Pulmonary artery endothelial cell (primary cell): ENCODE results near the gene MYO5A. TPM values are rescaled to one million over a fixed set of nuclear protein-coding genes. Genes with fewer than 3 reads are reported as not detected.
"Not testable (repeated sequence)": the region's sequence is repeated elsewhere in the genome, so short reads cannot be mapped to it uniquely, and the experiment has no call there.

Experiments used
- DNase-seq: peaks from one replicate; pipeline ENCODE4 v3.0.0-alpha.2; 2011; ENCODE audit warnings: low read depth, low spot score
- total RNA-seq: library from RNA; depleted of rRNA; stranded (reverse); fragments of >200 nt; gene quantifications from 2 replicates; pipeline ENCODE4 v1.2.3, GENCODE V29; 2014

The MYO5A gene
- total RNA-seq, 1 donor from 2014 or later, result 183 TPM

- DNase-seq, result no peak
Observed at GRCh38 chr15:52288986-52289385, 239.7 kb downstream of the MYO5A start.

DNA sequence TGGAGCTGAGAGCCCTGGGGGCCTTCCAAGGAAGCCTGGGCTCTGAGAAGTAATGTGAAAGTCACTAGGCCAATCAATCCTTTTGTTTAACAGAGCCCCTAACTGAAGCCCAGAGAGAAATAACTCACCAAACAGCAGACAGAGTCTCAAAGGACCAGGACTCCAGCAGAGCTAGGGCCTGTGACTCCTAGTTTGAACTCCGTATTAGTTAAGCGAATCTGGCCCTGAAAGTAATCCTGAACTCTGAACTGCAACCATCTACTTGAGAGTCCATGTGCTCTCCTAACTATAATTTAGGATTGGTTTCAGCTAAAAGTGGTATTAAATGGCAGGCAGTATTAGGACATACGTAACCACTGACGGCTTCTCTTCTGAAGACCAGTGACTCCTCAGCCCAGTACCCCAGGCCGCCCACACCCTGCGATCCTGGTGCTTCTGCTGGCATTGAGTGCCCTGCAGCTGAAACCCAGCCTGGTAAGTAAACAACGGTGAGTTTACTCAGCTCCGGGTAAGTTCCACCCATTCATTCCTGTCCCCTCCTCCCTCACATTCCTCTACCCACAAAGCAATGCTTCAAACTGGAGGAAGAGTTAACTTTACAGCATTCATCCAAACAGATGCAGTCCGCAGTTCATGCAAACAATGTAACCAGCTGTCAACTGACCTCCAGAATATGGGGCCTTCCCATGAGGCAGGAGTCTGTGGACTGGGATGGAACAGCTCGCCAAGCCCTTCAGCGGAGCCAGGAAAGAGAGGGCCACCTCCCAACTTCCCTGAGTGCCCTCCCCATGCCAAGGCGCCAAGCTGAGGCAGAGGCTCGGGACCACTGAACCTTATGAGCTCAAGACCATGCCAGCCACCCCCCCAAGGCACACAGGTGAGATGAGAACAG lies 240.4 kb downstream of the MYO5A start:
- no peak for DNase-seq

GRCh38 chr15:52287114-52287513 lies 241.6 kb downstream of the MYO5A start:
- no peak for DNase-seq

GRCh38 chr15:52285941-52286340 lies 242.7 kb downstream of the MYO5A start:
- not testable (repeated sequence) for DNase-seq

- no peak for DNase-seq
Observed at GRCh38 chr15:52284164-52284563, 244.5 kb downstream of the MYO5A start.

DNA sequence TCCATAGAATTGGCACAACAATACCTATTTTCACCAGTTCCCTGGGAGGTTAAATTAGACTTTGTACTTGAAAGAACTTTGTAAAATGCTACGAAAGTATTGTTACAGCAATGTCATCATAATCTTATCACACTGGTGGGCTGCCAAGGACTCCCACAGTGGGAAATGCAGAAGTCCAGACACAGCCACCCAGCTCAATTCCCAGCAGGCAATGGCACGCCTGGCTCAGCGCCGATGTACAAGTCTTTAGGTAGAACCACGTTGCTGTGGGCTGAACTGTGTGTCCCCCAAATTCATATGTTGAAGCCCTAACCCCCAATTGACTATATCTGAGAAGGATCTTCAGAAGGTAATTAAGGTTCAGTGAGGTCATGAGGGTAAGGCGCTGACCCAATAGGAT lies 245.4 kb downstream of the MYO5A start:
- DNase-seq, result no peak

DNA sequence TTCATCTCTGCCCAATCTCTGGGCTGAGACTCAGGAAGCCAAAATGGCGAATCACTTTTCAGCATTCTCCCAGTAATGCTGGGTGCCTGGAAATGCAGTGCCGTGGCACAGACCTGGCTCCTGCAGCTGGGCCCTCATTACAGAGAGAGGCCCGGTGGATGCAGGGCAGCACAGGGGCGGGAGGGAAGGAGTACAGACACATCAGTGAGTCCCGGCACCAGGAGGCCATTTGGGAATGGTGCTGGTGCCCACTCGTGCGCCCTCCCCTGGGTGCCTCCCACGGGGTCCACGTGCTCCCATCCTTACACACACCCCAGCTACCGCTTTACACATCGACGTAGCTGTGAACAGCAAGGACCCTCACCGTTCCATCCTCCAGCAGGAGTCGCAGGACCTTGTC lies 246.3 kb downstream of the MYO5A start:
- DNase-seq, result no peak

DNA sequence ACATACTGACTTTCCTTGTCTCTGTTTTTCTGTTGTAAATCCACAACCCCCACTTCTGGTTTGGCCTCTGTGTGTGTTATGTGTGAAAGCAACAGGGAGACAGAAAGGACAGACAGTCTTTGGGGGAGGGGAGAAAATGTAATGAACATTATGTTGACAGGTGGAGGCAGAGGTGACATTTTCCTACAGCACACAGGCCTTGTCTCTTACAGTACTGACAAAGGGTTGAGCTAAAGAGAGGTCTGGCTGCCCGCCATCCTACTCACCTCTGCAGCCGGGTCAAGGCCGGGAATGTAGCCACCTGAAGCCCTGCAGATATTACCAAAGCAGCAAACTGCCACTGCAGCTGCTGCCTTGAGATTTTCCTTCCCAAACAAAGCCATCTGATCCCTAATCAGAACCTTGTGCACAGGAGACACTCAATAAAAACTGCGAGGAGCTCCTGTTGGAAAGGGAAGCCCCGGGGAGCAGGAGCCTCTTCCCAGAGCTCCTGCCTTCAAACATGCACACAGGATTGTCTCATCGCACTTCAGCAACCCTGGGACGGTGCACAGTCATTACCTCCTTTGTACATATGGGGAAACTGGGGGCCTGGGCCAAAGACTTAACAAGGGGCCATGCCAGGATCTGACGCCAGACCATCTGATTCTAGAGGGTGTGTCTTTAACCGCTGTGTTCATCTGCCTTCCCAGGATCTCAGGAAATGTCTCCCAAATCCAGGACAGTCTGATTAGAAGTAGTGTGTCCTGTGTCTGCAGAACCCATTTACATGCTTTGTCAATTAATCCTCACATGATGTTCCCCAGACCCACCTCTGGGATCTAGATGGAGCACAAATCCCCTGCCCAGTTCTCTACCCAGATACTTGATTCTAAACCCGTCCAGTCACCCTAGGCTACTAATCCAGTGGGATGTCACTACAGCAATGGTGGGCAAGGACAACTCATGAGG lies 247.3 kb downstream of the MYO5A start:
- DNase-seq, result no peak

- DNase-seq, result no peak
Observed at GRCh38 chr15:52280326-52281084, 248.2 kb downstream of the MYO5A start.

GRCh38 chr15:52278636-52279367 lies 249.9 kb downstream of the MYO5A start:
- DNase-seq, result no peak

GRCh38 chr15:52278135-52278534 lies 250.5 kb downstream of the MYO5A start:
- no peak for DNase-seq

- no peak for DNase-seq
Observed at GRCh38 chr15:52277575-52277974, 251.1 kb downstream of the MYO5A start.

DNA sequence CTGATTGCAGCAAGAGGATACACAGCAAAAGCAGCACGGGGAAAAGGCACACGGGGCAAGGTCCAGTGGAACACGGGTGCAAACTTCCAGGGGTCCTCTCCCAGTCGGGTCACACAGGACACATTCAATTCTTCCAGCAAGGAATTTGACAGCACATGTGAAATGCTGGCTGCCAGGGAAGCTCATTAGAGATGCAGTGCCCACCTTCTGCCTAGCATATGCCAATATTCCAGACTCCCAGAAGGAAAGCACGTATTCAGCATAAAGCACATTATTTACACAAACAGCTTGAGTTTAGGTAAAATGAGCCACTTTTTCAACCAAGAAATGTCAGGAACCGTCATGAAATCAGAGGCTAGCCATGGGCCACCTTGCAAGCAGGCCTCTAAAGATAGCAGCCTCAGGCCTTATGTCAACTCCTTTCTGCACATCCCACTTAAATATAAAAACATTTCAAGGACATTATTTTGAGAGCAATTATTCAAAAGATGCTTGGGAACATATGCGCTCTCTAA lies 252.4 kb downstream of the MYO5A start:
- DNase-seq, result no peak

DNA sequence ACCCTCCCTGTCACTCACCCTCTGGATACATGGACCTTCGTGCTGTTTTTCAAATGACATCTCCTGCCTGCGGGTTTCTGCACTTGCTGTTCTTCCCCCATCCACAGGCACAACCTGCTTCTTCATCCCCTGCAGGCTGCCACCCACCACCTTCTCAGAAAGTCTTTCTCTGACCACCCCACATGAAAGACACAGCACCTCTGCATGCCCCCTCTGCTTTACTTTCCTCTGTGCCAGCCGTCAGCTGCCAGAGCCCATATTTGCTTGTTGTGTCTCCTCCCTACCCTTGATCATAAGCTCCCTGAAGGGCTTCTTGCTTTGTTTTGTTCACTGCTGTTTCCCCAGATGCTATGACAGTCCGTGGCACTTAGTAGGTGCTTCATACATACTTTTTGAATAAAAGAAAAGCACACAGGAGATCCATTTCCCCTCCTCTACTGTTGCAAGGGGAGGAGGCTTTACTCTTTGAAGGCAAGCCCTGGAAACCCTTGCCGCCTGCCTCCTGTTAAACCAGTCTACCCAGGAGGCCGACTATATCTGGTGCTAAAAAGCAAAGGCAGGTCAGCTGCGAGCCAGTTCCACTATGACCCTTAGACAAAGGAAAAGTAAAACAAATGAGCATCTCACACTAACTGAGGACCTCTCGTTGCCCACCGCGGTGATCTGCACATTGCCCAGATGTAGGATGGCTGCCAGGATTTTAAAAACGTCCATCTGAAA lies 265.0 kb downstream of the MYO5A start:
- no peak for DNase-seq

- DNase-seq, result no peak
Observed at GRCh38 chr15:52262364-52262763, 266.3 kb downstream of the MYO5A start.

GRCh38 chr15:52261498-52262242 lies 267.0 kb downstream of the MYO5A start:
- peak; percentile 94 for DNase-seq

- DNase-seq, result no peak
Observed at GRCh38 chr15:52261026-52261425, 267.7 kb downstream of the MYO5A start.

DNA sequence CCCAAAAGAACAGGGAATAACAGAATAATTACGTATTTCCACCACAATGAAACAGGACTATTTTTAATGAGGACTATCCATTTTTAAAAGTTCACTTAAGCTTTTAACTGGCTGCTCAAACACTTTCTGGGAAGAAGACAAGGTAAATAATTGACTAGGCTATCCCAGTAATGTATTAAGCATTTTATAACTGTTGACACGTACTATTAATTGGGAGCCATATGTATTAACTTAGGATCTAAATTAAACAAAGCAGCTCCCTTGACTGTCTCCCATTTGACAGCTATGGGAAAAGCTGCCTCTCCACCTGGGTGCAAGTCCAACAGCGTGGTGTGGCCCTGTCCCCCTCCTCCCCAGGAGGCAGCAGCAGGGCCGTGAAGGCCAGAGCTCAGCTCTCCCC lies 269.2 kb downstream of the MYO5A start:
- no peak for DNase-seq

DNA sequence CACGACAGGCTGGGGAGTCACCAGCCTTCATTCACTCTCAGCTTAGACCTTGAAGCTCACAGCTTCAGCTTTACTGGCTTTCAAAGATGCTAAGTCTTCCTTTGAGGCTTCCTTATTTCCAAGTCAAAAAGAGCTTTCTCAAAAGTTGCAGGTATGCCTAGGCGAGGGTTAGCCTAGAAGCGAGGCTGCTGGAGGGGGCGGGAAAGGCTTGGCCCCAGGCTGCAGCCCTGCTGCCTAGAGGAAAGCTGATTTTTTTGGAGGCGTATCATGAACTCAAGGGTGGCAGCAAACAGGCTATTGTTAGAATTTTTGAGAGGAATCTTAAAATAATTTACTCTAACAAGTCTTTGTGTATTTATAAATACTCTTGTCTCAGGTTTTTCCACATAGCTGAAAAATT lies 270.2 kb downstream of the MYO5A start:
- no peak for DNase-seq
